NB4 (cell line): Measurements from ENCODE around the gene KRT15.

Source experiments
- CTCF ChIP-seq: IDR thresholded peaks from one replicate; pipeline ENCODE4 v1.5.1; 2012; ENCODE audit warnings: low read depth, low read length
- POLR2A ChIP-seq: IDR thresholded peaks from 2 replicates; pipeline ENCODE4 v1.6.1; 2011; ENCODE audit warnings: mild to moderate bottlenecking; ENCODE audit not compliant: insufficient read length; ENCODE audit errors: extremely low read depth

DNA sequence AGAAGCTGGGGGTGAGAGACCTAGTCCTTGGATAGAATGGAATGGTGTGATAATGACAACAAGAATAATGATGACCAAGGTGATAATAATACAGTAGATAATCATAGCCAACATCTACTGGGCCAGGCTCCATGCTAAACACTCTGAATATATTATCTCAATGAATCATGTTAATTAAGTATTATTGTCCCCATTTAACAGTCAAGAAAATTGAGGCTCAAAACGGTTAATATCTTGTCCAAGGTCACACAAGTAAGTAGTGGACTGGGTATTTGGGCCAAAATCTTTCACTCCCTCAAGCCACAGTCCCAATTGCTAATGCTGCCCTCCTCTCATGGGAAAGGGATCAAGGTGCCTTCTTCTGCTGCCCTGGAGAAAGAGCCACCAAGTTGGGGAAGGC, 13.3 kb upstream of the KRT15 start:
- no peak for TF ChIP-seq CTCF
- TF ChIP-seq POLR2A = no peak
